ENCODE results near the gene SYT9. TPM values are rescaled to one million over a fixed set of nuclear protein-coding genes. Genes with fewer than 3 reads are reported as not detected.

Gene SYT9
- polyA plus RNA-seq, 3 donors, result not detected

- TF ChIP-seq, protein P1, sequence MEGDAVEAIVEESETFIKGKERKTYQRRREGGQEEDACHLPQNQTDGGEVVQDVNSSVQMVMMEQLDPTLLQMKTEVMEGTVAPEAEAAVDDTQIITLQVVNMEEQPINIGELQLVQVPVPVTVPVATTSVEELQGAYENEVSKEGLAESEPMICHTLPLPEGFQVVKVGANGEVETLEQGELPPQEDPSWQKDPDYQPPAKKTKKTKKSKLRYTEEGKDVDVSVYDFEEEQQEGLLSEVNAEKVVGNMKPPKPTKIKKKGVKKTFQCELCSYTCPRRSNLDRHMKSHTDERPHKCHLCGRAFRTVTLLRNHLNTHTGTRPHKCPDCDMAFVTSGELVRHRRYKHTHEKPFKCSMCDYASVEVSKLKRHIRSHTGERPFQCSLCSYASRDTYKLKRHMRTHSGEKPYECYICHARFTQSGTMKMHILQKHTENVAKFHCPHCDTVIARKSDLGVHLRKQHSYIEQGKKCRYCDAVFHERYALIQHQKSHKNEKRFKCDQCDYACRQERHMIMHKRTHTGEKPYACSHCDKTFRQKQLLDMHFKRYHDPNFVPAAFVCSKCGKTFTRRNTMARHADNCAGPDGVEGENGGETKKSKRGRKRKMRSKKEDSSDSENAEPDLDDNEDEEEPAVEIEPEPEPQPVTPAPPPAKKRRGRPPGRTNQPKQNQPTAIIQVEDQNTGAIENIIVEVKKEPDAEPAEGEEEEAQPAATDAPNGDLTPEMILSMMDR (IDR thresholded peaks at IDR 0.05), result no peak
- Mint-ChIP-seq H3K4me1 (no peaks in the 10 kb centered on the region), H3K27me3 (ENCODE audit: low read depth in 3 of 3) (peaks cover 49 to 60% (median 53%) of the 10 kb centered on the region in 3 donors), H3K4me3 (peak overlapping the region in 1 of 2 donors; percentile 79), H3K27ac (no peak overlapping the region), H3K9me3 (peaks cover 0 to 11% (median 4%) of the 10 kb centered on the region in 7 donors), H3K36me3 (peaks cover 0 to 2% of the 10 kb centered on the region in 2 donors)
- intact Hi-C loops (cut with micrococcal nuclease), result no loop called here
- no peaks in the 10 kb centered on the region for H3K79me2 ChIP-seq (ENCODE audit: insufficient read depth, low read length)
- H3K4me3 ChIP-seq (replicated peaks in 1 of 3; ENCODE audit: low read depth in 2 of 3, low read length in 3 of 3), result no peak overlapping the region
- H3K9ac ChIP-seq (ENCODE audit: insufficient read depth, low read length, poor library complexity, severe bottlenecking), result no peak overlapping the region
- no peaks in the 10 kb centered on the region for H3K4me1 ChIP-seq (ENCODE audit: control insufficient read depth in 1 of 2, insufficient read depth in 2 of 2, low read length in 2 of 2)
- H2AFZ ChIP-seq (ENCODE audit: insufficient read depth, low read depth, low read length, poor library complexity, severe bottlenecking), result no peak overlapping the region
- 5% methylated on average over 23 of the region's 33 CpGs for WGBS (ENCODE audit: insufficient coverage)
- peaks cover 0 to 17% of the 10 kb centered on the region in 2 donors for H3K9me3 ChIP-seq (replicated peaks in 1 of 2; ENCODE audit: control insufficient read depth in 1 of 2, insufficient read depth in 1 of 2, low read length in 2 of 2)
- no peaks in the 10 kb centered on the region for H3K36me3 ChIP-seq (replicated peaks in 1 of 2; ENCODE audit: control insufficient read depth in 1 of 2, insufficient read depth in 2 of 2, low read length in 2 of 2)
- H3K27me3 ChIP-seq (ENCODE audit: control insufficient read depth in 2 of 2, insufficient read depth in 2 of 2, low read length in 2 of 2), result peaks cover 55 to 73% of the 10 kb centered on the region in 2 donors
- H3K4me2 ChIP-seq (replicated peaks; ENCODE audit: extremely low read depth, low read length, poor library complexity, severe bottlenecking), result no peak overlapping the region
- no peak for DNase-seq
- no peaks in the 10 kb centered on the region for H4K20me1 ChIP-seq (ENCODE audit: insufficient read depth, low read length)
- H3K27ac ChIP-seq (ENCODE audit: low read depth in 1 of 2, low read length in 2 of 2), result no peak overlapping the region
Measured at GRCh38 chr11:7252683-7253213, 1.0 kb downstream of the SYT9 start.

DNA sequence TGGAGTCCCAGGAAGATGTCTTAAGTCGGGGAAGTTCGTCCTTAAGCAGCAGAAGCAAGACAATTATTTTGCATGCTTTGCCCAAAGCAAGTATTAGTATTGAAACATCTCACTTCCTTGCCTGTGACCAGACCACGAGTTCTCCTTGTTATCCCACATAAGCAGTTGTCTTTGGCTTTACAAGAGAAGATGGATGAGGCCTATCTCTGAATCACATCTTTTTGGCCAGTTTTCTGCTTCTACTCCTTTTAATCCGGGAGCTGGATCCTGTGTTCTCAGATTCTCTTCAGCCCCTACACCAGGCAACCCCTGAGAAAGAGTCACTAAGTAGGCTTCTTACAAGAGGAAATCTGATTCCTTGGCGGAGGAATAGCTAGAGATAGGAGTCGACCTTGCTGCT is 2.1 kb downstream of the SYT9 start:
- TF ChIP-seq, protein P1 (IDR thresholded peaks at IDR 0.05), result no peak
- no peak overlapping the region for H2AFZ ChIP-seq (ENCODE audit: insufficient read depth, low read depth, low read length, poor library complexity, severe bottlenecking)
- peaks cover 47 to 57% (median 47%) of the 10 kb centered on the region in 3 donors for H3K27me3 Mint-ChIP-seq (ENCODE audit: low read depth in 3 of 3)
- H3K79me2 ChIP-seq (ENCODE audit: insufficient read depth, low read length), result no peaks in the 10 kb centered on the region
- H4K20me1 ChIP-seq (ENCODE audit: insufficient read depth, low read length), result no peaks in the 10 kb centered on the region
- intact Hi-C loops (cut with micrococcal nuclease), result no loop called here
- peaks cover 0 to 10% (median 4%) of the 10 kb centered on the region in 7 donors for H3K9me3 Mint-ChIP-seq
- H3K4me3 Mint-ChIP-seq, result no peak overlapping the region
- no peaks in the 10 kb centered on the region for H3K4me1 Mint-ChIP-seq
- H3K36me3 ChIP-seq (replicated peaks in 1 of 2; ENCODE audit: control insufficient read depth in 1 of 2, insufficient read depth in 2 of 2, low read length in 2 of 2), result no peaks in the 10 kb centered on the region
- DNase-seq, result no peak
- no peak overlapping the region for H3K27ac Mint-ChIP-seq
- no peak overlapping the region for H3K9ac ChIP-seq (ENCODE audit: insufficient read depth, low read length, poor library complexity, severe bottlenecking)
- H3K4me3 ChIP-seq (replicated peaks in 1 of 3; ENCODE audit: low read depth in 2 of 3, low read length in 3 of 3), result no peak overlapping the region
- WGBS (ENCODE audit: insufficient coverage), result 78% methylated on average over 5 of the region's 6 CpGs
- H3K4me2 ChIP-seq (replicated peaks; ENCODE audit: extremely low read depth, low read length, poor library complexity, severe bottlenecking), result no peak overlapping the region
- peaks cover 57 to 75% of the 10 kb centered on the region in 2 donors for H3K27me3 ChIP-seq (ENCODE audit: control insufficient read depth in 2 of 2, insufficient read depth in 2 of 2, low read length in 2 of 2)
- peaks cover 0 to 17% of the 10 kb centered on the region in 2 donors for H3K9me3 ChIP-seq (replicated peaks in 1 of 2; ENCODE audit: control insufficient read depth in 1 of 2, insufficient read depth in 1 of 2, low read length in 2 of 2)
- no peaks in the 10 kb centered on the region for H3K4me1 ChIP-seq (ENCODE audit: control insufficient read depth in 1 of 2, insufficient read depth in 2 of 2, low read length in 2 of 2)
- H3K27ac ChIP-seq (ENCODE audit: low read depth in 1 of 2, low read length in 2 of 2), result no peak overlapping the region
- H3K36me3 Mint-ChIP-seq, result peaks cover 0 to 2% of the 10 kb centered on the region in 2 donors
